Activated B cell treated with CpG ODN at 0.5 μM for 24 hours (primary cell): ENCODE measurements around the gene CALN1. TPM values are rescaled to one million over a fixed set of nuclear protein-coding genes. Genes with fewer than 3 reads are reported as not detected.

ENCODE experiments used
- ATAC-seq: fragments of 200-7000 bp; cut with Tn5 transposase; one replicate; pipeline ENCODE4 v1.10.0; 2021; ENCODE audit warnings: low read depth, mild to moderate bottlenecking, moderate library complexity
- CTCF ChIA-PET: fragments of 350-600 bp; sonication (Branson Sonifier 250); formaldehyde crosslinking; loops from one replicate; lab custom pipeline; 2021; ENCODE audit warnings: antibody characterized with exemption; lab: Charles Lee
- POLR2A ChIA-PET: fragments of 350-600 bp; sonication (Branson Sonifier 250); formaldehyde crosslinking; loops from one replicate; lab custom pipeline; 2021; ENCODE audit warnings: antibody characterized with exemption; lab: Charles Lee
- DNase-seq: peaks from one replicate; pipeline ENCODE4 v3.0.0; 2022
- H3K27ac Mint-ChIP-seq: one replicate; pipeline ENCODE4 v1.8.0; 2020; ENCODE audit warnings: mixed read lengths
- H3K27me3 Mint-ChIP-seq: one replicate; pipeline ENCODE4 v1.8.0; 2021; ENCODE audit warnings: mixed read lengths
- H3K36me3 Mint-ChIP-seq: one replicate; pipeline ENCODE4 v1.8.0; 2021; ENCODE audit warnings: low read depth, mixed read lengths
- H3K4me1 Mint-ChIP-seq: one replicate; pipeline ENCODE4 v1.8.0; 2021; ENCODE audit warnings: mixed read lengths
- H3K4me3 Mint-ChIP-seq: one replicate; pipeline ENCODE4 v1.8.0; 2020; ENCODE audit warnings: mild to moderate bottlenecking, mixed read lengths
- H3K9me3 Mint-ChIP-seq: one replicate; pipeline ENCODE4 v1.8.0; 2020; ENCODE audit warnings: mixed read lengths
- CTCF ChIP-seq: fragments of 200-600 bp; IDR thresholded peaks from one replicate; pipeline ENCODE4 v1.8.0; 2022; ENCODE audit warnings: antibody characterized with exemption, mild to moderate bottlenecking
- intact Hi-C: fragments of 100-400 bp; cut with micrococcal nuclease; formaldehyde crosslinking; loops from one replicate; pipeline ENCODE4 v1.15.1; 2024
- total RNA-seq: library from RNA; stranded (reverse); gene quantifications from 2 replicates; pipeline ENCODE4 v1.2.3, GENCODE V29; 2022

The CALN1 gene
- total RNA-seq, 1 donor from 2014 or later: not detected

DNA sequence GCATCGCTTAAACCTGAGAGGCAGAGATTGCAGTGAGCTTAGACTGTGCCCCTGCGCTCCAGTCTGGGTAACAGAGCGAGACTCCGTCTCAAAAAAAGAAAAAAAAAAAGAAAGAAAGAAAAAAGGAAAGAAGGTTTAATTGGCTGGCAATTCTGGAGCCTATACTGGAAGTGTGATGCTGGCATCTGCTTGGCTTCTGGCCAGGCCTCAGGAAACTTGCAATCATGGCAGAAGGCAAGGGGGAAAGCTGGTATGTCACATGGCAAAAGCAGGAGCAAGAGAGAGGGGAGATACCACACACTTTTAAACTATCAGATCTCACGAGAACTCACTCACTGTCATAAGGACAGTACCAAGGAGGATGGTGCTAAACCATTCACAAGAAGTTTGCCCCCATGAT, 190.0 kb downstream of the CALN1 start:
- no peak for ATAC-seq

DNA sequence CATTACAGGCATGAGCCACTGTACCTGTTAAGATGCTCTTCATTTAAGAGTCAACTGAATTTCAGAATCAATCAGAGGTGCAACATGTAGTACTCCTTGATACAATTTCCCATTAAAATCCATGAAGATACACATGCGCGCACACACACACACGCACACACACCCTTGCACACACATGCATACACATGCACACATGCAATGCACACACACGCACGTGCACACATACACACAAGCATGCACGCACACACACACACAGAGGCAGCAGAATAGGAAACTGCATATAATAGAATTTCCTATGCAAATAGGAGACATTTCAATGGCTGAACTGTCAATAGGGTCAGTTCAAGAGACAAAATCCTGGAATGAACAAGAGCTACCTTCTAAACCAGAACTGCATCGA, 192.6 kb downstream of the CALN1 start:
- intact Hi-C loops: no loop called here
- no peak for DNase-seq
- Mint-ChIP-seq H3K9me3 (peaks cover 9% of the 10 kb centered on the region), H3K4me1 (no peaks in the 10 kb centered on the region), H3K27ac (no peak overlapping the region), H3K36me3 (no peaks in the 10 kb centered on the region), H3K4me3 (no peak overlapping the region), H3K27me3 (no peaks in the 10 kb centered on the region)
- TF ChIP-seq CTCF: no peak
- CTCF ChIA-PET: no interaction called here
- POLR2A ChIA-PET: no interaction called here
- no peak for ATAC-seq

More for the DNA sequence above, 190.0 kb downstream of the CALN1 start:
- no peak for TF ChIP-seq CTCF
- ChIA-PET CTCF (no interaction called here), POLR2A (no interaction called here)
- no peaks in the 10 kb centered on the region for H3K27me3 Mint-ChIP-seq
- no peak overlapping the region for H3K4me3 Mint-ChIP-seq
- H3K4me1 Mint-ChIP-seq: no peaks in the 10 kb centered on the region
- intact Hi-C loops: no loop called here
- no peak for DNase-seq
- H3K9me3 Mint-ChIP-seq: peaks cover 9% of the 10 kb centered on the region
- no peak overlapping the region for H3K27ac Mint-ChIP-seq
- H3K36me3 Mint-ChIP-seq: no peaks in the 10 kb centered on the region

DNA sequence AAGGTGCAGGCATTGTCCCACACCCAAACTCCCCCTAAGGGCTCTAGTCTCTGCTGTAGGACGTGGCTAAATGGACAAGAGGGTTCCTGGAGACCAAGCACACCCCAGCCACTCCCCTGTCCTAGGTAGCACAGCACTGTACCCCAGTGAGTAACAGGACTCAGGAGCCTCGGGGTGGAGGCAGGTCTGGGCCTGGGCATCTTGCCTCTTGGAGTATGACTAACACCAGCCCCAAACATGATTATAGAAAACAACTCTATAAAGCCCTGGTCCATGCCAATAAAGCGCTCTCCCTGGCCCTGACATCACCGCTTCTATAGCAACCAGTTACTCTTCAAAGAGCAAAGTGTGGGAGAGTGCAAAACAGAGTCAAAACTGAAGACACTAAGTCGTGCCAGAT, 195.0 kb downstream of the CALN1 start:
- no peak for TF ChIP-seq CTCF
- intact Hi-C loops: no loop called here
- Mint-ChIP-seq H3K36me3 (no peaks in the 10 kb centered on the region), H3K27ac (no peak overlapping the region), H3K27me3 (no peaks in the 10 kb centered on the region), H3K4me3 (no peak overlapping the region), H3K9me3 (peaks cover 3% of the 10 kb centered on the region), H3K4me1 (no peaks in the 10 kb centered on the region)
- DNase-seq (no peak), ATAC-seq (no peak)
- CTCF ChIA-PET: no interaction called here
- POLR2A ChIA-PET: no interaction called here

GRCh38 chr7:72213769-72214168, 198.4 kb downstream of the CALN1 start:
- peaks cover under 1% of the 10 kb centered on the region for H3K9me3 Mint-ChIP-seq
- intact Hi-C loops: no loop called here
- no peak overlapping the region for H3K4me3 Mint-ChIP-seq
- no peaks in the 10 kb centered on the region for H3K4me1 Mint-ChIP-seq
- H3K36me3 Mint-ChIP-seq: no peaks in the 10 kb centered on the region
- H3K27ac Mint-ChIP-seq: no peak overlapping the region
- TF ChIP-seq CTCF: no peak
- no peaks in the 10 kb centered on the region for H3K27me3 Mint-ChIP-seq
- POLR2A ChIA-PET: no interaction called here
- CTCF ChIA-PET: no interaction called here
- DNase-seq: no peak
- no peak for ATAC-seq

DNA sequence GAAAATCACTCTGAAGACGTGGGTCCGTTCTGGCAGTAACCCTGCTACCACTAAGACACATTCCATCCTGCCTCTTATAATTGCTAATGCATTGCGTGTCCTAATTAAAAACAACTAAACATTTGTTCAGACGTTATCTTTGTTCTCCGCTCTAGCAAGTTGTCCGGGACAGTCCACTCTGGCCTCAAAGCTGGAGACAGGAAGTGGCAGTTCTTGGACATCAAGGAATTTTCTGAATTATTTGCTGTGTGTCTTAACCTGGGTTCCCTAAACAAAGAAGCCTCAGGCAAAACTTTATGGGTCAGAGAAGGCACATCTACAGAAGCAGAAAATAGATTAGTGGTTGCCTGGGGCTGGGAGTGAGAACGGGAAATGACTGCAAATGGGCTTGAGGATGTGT, 199.1 kb downstream of the CALN1 start:
- CTCF ChIA-PET: no interaction called here
- Mint-ChIP-seq H3K27ac (no peak overlapping the region), H3K36me3 (no peaks in the 10 kb centered on the region), H3K4me1 (no peaks in the 10 kb centered on the region), H3K4me3 (no peak overlapping the region), H3K27me3 (no peaks in the 10 kb centered on the region), H3K9me3 (no peaks in the 10 kb centered on the region)
- intact Hi-C loops: no loop called here
- POLR2A ChIA-PET: no interaction called here
- ATAC-seq: no peak
- no peak for TF ChIP-seq CTCF
- no peak for DNase-seq
